GM12873 (cell line): ENCODE measurements around the gene SPP1.

ENCODE experiments used
- TF ChIP-seq, protein P1 (sequence below): IDR thresholded peaks from 2 replicates; pipeline ENCODE4 v1.5.1; 2012; ENCODE audit warnings: low read depth, mild to moderate bottlenecking, moderate library complexity, low read length, control low read depth; ENCODE audit not compliant: insufficient read depth; ENCODE audit errors: missing control alignments

SPP1 gene

DNA sequence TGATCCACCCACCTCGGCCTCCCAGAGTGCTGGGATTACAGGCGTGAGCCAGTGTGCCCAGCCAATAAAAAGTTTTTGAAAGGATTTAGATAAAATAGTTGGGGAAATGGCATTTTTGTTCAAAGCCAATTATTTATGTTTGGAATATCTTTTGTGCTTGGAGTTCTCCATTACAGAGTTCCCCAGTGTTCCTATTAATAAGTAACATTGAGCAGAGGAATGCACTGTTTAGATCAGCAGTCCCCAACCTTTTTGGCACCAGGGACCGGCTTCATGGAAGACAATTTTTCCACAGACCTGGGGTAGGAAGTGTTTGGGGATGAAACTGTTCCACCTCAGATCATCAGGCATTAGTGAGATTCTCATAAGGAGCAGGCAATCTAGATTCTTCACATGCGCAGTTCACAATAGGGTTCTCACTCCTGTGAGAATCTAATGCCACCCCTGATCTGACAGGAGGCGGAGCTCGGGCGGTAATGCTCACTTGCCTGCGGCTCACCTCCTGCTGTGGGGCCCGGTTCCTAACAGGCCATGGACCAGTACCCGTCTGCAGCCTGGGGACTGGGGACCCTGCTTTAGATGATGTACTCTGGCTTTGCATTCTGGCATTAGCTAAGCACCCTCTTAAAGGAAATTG is 40.3 kb downstream of the SPP1 start:
- TF ChIP-seq, protein P1, sequence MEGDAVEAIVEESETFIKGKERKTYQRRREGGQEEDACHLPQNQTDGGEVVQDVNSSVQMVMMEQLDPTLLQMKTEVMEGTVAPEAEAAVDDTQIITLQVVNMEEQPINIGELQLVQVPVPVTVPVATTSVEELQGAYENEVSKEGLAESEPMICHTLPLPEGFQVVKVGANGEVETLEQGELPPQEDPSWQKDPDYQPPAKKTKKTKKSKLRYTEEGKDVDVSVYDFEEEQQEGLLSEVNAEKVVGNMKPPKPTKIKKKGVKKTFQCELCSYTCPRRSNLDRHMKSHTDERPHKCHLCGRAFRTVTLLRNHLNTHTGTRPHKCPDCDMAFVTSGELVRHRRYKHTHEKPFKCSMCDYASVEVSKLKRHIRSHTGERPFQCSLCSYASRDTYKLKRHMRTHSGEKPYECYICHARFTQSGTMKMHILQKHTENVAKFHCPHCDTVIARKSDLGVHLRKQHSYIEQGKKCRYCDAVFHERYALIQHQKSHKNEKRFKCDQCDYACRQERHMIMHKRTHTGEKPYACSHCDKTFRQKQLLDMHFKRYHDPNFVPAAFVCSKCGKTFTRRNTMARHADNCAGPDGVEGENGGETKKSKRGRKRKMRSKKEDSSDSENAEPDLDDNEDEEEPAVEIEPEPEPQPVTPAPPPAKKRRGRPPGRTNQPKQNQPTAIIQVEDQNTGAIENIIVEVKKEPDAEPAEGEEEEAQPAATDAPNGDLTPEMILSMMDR = no peak

- TF ChIP-seq, protein P1 = no peak
These were observed 42.2 kb downstream of the SPP1 start for GRCh38 chr4:88017516-88018297.

- TF ChIP-seq, protein P1 = no peak
These were observed 43.0 kb downstream of the SPP1 start for GRCh38 chr4:88018466-88018865.

- TF ChIP-seq, protein P1 = no peak
These were observed 46.3 kb downstream of the SPP1 start for GRCh38 chr4:88021824-88022223.

DNA sequence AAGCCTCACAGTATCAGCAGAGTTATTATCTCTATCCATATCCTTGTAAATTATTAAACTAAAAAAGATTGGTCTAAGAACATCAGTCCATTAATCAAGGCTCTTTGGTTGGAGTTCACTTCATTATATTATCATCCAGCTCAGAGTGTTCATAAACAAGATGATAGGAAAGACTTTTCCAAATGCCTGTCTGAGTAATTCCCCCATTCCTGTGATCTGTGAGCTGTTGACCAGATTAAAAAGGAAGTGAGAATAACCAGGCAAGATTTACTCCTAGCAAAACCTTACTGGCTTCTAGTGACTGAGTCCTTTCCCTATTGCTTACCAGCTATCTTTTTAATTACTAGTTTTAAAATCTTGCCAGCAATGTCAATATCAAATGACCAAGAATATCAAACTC is 46.8 kb downstream of the SPP1 start:
- TF ChIP-seq, protein P1 = no peak

- TF ChIP-seq, protein P1 = no peak
These were observed 52.4 kb downstream of the SPP1 start for GRCh38 chr4:88027611-88028608.
